Right ventricle myocardium inferior (tissue), 1 donor: Measurements from ENCODE around the gene CER1. TPM values are rescaled to one million over a fixed set of nuclear protein-coding genes. Genes with fewer than 3 reads are reported as not detected.
"Not testable (repeated sequence)": the region's sequence is repeated elsewhere in the genome, so short reads cannot be mapped to it uniquely, and the experiment has no call there.

Experiments
- ATAC-seq: fragments of 200-7000 bp; cut with Tn5 transposase; one replicate; pipeline ENCODE4 v1.9.1; 2020; ENCODE audit warnings: mild to moderate bottlenecking, moderate library complexity
- DNase-seq: peaks from one replicate; pipeline ENCODE4 v3.0.0; 2021; ENCODE audit errors: missing footprints
- intact Hi-C: fragments of 100-400 bp; cut with DNase I; formaldehyde crosslinking; loops from one replicate; pipeline ENCODE4 v1.11.0; 2022
- total RNA-seq: library from RNA; stranded (reverse); fragmentation: NEBNext Ultra II Directional; extraction: Animal tissue kit (Norgen Biotek cat#: 25700); gene quantifications from one replicate; pipeline ENCODE4 v1.2.1, GENCODE V29; 2021
- donor health status: DM: no; HTN: yes; CAD: no; lungs with severe emphysema.

Gene CER1
- total RNA-seq, 1 donor from 2014 or later: not detected

DNA sequence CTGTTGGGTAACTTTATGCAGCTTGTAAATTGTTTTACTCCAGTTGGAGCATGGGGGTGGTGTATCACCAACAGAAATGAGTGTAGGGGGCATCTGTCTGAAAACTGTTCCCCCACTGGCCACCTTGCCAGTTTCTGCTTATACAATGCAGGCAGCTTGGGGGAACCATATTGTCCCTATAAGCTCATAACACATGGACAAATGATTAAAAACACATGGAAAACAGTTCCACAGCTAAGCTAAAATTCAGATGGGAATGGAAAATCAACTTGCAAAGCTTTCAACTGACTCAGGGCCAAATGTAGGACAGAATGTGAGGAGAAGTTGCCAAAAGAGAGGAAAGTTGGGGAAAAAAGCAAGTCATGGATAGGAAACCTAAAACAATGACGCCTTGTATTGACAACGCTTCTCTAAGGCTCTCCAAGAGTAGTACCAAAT, 7.9 kb upstream of the CER1 start:
- intact Hi-C loops: no loop called here
- DNase-seq: no peak
- ATAC-seq: peak; percentile 68

DNA sequence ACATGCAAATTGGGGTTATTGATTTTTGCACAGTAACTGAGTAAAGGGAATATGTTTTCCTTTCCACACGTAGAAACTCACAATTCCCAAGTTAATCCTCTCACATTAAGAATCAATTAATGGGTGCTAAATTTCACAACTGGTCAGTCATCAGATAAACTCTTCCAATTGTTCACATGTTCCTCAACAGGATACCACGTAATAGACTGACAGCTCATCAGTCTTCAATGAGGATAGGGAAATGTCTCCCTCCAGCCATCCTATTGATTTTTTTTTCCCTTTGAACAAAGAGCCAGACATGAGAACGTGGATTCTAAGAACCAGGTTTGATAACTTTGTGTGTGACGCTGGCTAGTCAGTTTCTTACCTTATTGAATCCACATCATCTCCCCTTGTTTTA, 768 bp upstream of the CER1 start:
- no peak for ATAC-seq
- DNase-seq: no peak
- intact Hi-C loops: no loop called here

GRCh38 chr9:14719231-14719923, 3.2 kb downstream of the CER1 start:
- no peak for DNase-seq
- intact Hi-C loops: no loop called here
- no peak for ATAC-seq

- no peak for DNase-seq
- intact Hi-C loops: no loop called here
- no peak for ATAC-seq
Observed at GRCh38 chr9:14715102-14715501, 7.4 kb downstream of the CER1 start.

DNA sequence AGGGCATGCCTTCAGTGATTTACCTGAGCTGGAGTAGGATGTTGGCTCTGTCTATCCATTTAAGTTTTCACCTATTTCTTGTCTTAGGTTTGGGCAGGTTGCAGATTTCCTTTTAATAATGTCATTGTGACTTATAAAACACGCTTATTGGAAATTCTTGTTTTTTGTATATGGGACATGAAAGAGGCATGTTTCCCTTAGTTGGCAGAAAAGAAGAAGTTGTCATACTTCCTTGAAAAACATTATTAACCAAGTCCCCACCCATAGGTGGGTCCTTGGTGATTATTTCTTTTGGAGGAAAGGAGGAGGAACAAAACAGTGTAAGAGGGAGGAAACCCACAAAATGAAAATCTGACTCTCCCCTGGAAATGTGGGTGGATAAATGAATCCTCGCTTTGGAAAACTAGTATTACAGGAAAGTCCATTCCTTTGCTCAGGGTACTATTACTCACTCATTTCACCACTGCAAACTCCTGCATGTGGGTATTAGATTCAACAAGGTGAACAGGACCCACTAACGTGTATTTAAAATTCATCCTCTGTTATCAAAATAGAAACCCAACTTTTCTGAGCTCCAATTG, 9.3 kb downstream of the CER1 start:
- DNase-seq (no peak), ATAC-seq (no peak)
- intact Hi-C loops: no loop called here

DNA sequence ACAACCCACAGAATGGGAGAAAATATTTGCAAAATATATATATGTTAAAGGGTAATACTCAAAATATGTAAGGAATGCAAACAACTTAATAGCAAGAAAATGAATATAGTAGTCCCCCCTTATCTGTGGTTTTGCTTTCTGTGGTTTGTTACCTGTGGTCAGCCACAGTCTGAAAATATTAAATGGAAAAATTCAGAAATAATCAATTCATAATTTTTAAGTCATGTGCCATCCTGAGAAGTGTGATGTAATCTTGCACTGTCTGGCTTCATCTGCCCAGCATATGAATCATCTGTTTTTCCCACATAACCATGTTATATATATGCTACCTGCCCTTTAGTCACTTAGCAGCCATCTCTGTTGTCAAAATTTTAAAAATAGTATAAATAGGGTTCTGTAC, 11.7 kb downstream of the CER1 start:
- DNase-seq: no peak
- no peak for ATAC-seq
- intact Hi-C loops: no loop called here

DNA sequence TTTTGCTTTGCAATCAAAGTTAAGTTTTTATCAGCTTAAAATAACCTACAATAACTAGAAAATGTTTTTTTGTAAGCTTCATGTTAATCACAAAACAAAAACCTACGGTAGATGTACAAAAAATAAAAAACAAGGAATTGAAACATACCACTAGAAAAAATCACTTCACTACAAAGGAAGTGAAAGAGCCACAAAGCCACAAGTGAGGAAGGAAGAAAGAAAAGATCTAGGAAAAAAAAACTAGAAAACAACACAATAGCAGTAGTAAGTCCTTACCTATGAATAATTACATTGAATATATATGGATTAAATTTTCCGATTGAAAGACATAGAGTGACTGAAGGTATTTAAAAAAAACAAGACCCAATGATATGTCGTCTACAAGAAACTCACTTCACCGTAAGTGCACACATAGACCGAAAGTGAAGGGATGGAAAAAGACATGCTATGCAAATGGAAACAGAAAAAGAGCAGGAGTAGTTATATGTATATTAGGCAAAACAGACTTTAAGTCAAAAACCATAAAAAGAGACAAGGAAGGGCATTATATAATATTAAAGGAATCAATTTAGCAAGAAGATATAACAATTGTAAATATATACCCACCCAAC, 15.9 kb downstream of the CER1 start:
- intact Hi-C loops: no loop called here
- DNase-seq: no peak
- ATAC-seq: no peak

DNA sequence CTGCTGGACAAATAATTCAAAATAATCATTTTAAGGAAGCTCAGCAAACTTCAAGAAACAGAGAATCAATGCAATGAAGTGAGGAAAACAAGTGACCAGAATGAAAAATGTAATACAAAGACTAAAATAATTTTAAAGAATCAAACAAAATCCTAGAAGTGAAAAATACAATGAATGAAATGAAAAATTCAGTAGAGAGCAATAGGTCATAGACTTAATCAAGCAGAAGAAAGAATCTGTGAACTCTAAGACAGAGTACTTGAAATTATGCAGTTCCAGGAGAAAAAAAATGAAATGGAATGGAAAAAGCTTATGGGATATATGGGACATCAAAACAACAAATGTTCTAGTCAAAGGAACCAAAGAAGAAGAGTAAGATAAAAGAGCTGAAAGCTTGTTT, 17.5 kb downstream of the CER1 start:
- intact Hi-C loops: no loop called here
- no peak for DNase-seq
- no peak for ATAC-seq

GRCh38 chr9:14704281-14704680, 18.3 kb downstream of the CER1 start:
- intact Hi-C loops: no loop called here
- ATAC-seq (no peak), DNase-seq (no peak)

DNA sequence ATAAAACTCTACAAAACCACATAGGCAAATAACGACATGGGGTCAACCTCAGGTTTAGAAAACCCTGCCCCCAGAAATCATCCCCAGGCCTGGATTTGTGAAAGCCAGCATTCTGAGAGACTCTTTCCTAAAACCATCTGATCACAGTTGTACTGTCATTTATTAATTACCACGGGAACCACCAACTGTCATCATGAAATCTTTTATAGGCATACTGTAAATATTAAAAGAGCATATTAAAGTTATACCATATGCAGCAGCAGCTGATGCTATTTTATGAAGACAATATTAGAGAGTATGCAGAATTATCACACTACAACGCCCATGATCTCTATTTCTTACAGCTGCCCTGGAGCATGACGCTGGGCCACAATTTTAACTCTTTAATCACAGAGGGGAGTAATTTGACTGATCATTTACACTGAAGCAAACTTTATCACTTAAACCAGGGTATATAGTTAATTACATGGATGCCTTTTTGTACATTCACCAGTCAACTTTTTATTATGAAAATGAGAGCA, 20.3 kb downstream of the CER1 start:
- intact Hi-C loops: no loop called here
- ATAC-seq: no peak
- DNase-seq: no peak

DNA sequence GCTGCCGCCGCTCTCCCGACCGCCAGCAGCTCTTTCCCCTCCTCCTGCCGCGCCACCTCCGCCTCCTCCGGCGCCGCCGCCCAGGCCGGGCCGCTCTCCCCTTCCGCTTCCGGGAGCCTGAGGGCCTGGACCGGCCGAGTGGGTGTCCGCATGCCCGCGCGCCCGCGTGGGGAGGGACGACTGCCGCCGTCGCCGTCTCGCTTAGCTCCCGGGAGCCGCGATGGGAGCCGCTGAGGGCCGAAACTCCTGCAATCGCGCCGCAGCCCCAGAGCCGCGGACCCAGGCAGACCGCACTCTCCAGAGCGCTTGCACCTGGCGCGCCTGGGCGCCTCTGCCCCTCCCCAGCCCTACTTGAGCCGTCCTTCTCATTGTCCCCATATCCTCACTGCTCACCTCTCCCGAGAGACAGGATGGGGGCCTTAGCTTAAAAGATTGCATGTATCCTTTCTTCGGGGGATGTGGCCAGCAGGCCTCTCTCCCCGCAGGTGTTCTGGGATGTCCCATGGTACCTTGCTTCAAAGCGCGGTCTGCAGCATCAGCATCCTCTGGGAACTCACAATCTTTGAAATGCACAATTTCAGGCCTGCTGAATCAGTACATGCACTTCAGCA, 29.2 kb downstream of the CER1 start, which contains the start of gene ZDHHC21:
TSS of gene ZDHHC21 (minus strand) at position 182 of the 611 bp plus-strand sequence. CDS start 19,092 bp downstream, outside the sequence.
- ATAC-seq (peak; percentile 97), DNase-seq (peak; percentile 85)
- intact Hi-C loops: no loop called here

DNA sequence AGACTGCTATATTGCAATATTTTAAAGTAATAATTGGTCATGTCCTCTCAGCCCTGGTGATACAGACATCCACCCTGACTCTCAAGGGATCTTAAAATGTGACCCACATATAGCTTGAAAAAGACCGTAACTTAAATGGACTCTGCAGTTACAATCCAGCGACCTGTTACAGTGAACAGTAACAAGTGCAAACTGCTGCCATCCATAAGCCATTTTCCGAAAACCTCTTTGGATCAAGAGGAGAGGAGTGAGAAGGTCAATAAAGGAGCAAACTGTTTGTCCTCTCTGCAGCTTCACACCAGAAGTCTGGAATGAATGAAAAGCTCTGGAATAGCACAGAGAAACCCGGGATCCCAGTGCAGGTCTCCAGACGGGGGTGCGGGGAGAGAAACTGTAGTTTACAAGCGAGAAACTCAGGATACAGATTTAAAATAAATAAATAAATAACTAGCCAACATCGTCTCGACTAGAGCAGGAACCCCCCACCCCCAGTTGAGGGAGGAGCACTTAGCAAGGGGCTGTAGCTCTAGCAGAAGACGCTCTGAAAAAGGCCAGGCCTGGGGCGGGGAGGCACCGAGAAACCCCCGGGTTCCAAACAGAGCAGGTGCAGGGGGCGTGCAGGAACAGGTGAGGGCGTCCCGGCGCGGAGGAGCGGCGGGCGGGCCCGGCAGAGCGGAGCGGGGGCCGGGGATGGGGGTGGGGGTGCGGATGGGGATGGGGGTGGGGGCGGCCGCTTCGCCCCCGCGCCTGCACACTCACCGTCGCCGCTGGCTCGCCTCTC, 29.9 kb downstream of the CER1 start:
- intact Hi-C loops: no loop called here
- ATAC-seq (peak; percentile 29), DNase-seq (peak; percentile 61)

GRCh38 chr9:14690948-14691730, 31.4 kb downstream of the CER1 start:
- DNase-seq: no peak
- ATAC-seq: no peak
- intact Hi-C loops: no loop called here

DNA sequence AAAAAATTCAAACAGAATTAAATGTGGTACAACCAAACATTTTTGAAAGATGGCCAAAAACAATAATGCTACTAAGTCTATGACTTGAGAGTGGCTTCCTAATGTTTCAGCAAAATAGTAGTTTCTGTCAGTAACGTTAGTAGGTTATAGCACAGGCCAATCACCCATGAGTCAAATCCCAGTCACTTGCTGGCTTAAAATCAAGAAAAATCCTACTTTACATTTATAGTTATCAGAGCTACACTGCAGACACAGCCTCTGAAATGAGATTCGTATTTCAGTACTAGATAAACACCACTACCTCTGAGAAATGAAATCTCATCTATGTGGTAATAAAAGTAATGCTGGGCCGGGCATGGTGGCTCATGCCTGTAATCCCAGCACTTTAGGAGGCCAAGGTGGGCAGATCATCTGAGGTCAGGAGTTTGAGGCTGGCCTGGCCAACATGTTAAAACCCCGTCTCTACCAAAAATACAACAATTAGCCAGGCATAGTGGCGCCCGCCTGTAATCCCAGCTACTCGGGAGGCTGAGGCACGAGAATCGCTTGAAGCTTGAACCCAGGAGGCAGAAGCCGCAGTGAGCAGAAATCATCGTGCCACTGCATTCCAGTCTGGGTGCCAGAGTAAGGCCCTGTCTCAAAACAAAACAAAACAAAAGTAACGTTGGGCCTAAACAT, 35.4 kb downstream of the CER1 start:
- no peak for DNase-seq
- intact Hi-C loops: no loop called here
- ATAC-seq: no peak

GRCh38 chr9:14686168-14686567, 36.4 kb downstream of the CER1 start:
- no peak for DNase-seq
- no peak for ATAC-seq
- intact Hi-C loops: no loop called here

- intact Hi-C loops, ATAC-seq, DNase-seq: not testable (repeated sequence)
Observed at GRCh38 chr9:14682616-14683015, 39.9 kb downstream of the CER1 start.

- intact Hi-C loops: no loop called here
- DNase-seq: no peak
- no peak for ATAC-seq
Observed at GRCh38 chr9:14678776-14679175, 43.8 kb downstream of the CER1 start.

- DNase-seq (no peak), ATAC-seq (no peak)
- intact Hi-C loops: no loop called here
Observed at GRCh38 chr9:14677872-14678271, 44.7 kb downstream of the CER1 start.
